MM.1S (cell line): ENCODE measurements around the gene SIRPA.

Source experiments
- DNase-seq: peaks from one replicate; pipeline ENCODE4 v3.0.0-alpha.2; 2015
- H2AFZ ChIP-seq: fragments of 300-600 bp; sonication (generic); 2 replicates; pipeline ENCODE4 v1.6.0; 2016; ENCODE audit warnings: antibody characterized with exemption, low read length
- H3F3A ChIP-seq: fragments of 300-600 bp; sonication (generic); 2 replicates; pipeline ENCODE4 v1.6.1; 2016; ENCODE audit warnings: mild to moderate bottlenecking, antibody characterized with exemption, low read length, moderate library complexity, mixed read lengths; ENCODE audit not compliant: insufficient read depth
- H3K27ac ChIP-seq: fragments of 300-600 bp; sonication (generic); 2 replicates; pipeline ENCODE4 v1.5.1; 2016; ENCODE audit warnings: mild to moderate bottlenecking, low read length
- H3K27me3 ChIP-seq: fragments of 300-600 bp; sonication (generic); replicated peaks from 2 replicates; pipeline ENCODE4 v1.6.0; 2016; ENCODE audit warnings: low read length; ENCODE audit not compliant: insufficient read depth
- H3K36me3 ChIP-seq: fragments of 300-600 bp; sonication (generic); replicated peaks from 2 replicates; pipeline ENCODE4 v1.6.1; 2016; ENCODE audit warnings: mild to moderate bottlenecking, low read length, mixed read lengths; ENCODE audit not compliant: insufficient read depth
- H3K4me1 ChIP-seq: fragments of 300-600 bp; sonication (generic); 2 replicates; pipeline ENCODE4 v1.6.1; 2016; ENCODE audit warnings: low read length, mixed read lengths
- H3K4me2 ChIP-seq: fragments of 300-600 bp; sonication (generic); 2 replicates; pipeline ENCODE4 v1.6.0; 2016; ENCODE audit warnings: low read depth, low read length
- H3K4me3 ChIP-seq: fragments of 300-600 bp; sonication (generic); 2 replicates; pipeline ENCODE4 v1.5.1; 2016; ENCODE audit warnings: low read length, mixed read lengths
- H3K79me2 ChIP-seq: fragments of 300-600 bp; sonication (generic); 2 replicates; pipeline ENCODE4 v1.6.1; 2016; ENCODE audit warnings: mixed run types, low read length, mixed read lengths
- H3K9ac ChIP-seq: fragments of 300-600 bp; sonication (generic); 2 replicates; pipeline ENCODE4 v1.6.1; 2016; ENCODE audit warnings: low read length, mixed read lengths
- H3K9me2 ChIP-seq: fragments of 300-600 bp; sonication (generic); replicated peaks from 2 replicates; pipeline ENCODE4 v1.6.1; 2016; ENCODE audit warnings: mild to moderate bottlenecking, low read length, mixed read lengths; ENCODE audit not compliant: insufficient read depth
- H3K9me3 ChIP-seq: fragments of 300-600 bp; sonication (generic); replicated peaks from 2 replicates; pipeline ENCODE4 v1.6.1; 2016; ENCODE audit warnings: mild to moderate bottlenecking, low read length, mixed read lengths; ENCODE audit not compliant: insufficient read depth
- H4K20me1 ChIP-seq: fragments of 300-600 bp; sonication (generic); 2 replicates; pipeline ENCODE4 v1.6.1; 2016; ENCODE audit warnings: mild to moderate bottlenecking, low read length, moderate library complexity, mixed read lengths; ENCODE audit not compliant: insufficient read depth
- EZH2 ChIP-seq: fragments of 300-600 bp; sonication (generic); optimal IDR thresholded peaks from 2 replicates; pipeline ENCODE3; 2017; ENCODE audit warnings: low read depth, mild to moderate bottlenecking, antibody characterized with exemption, low read length, mixed read lengths
- EZH2phosphoT487 ChIP-seq: fragments of 300-600 bp; sonication (generic); IDR thresholded peaks from 2 replicates; pipeline ENCODE4 v1.6.1; 2018; ENCODE audit warnings: antibody characterized with exemption, low read length
- TF ChIP-seq, protein P1 (sequence below): fragments of 300-600 bp; sonication (generic); IDR thresholded peaks from 2 replicates; pipeline ENCODE4 v1.5.1; 2016; ENCODE audit warnings: antibody characterized with exemption, low read length, mixed read lengths

SIRPA gene

DNA sequence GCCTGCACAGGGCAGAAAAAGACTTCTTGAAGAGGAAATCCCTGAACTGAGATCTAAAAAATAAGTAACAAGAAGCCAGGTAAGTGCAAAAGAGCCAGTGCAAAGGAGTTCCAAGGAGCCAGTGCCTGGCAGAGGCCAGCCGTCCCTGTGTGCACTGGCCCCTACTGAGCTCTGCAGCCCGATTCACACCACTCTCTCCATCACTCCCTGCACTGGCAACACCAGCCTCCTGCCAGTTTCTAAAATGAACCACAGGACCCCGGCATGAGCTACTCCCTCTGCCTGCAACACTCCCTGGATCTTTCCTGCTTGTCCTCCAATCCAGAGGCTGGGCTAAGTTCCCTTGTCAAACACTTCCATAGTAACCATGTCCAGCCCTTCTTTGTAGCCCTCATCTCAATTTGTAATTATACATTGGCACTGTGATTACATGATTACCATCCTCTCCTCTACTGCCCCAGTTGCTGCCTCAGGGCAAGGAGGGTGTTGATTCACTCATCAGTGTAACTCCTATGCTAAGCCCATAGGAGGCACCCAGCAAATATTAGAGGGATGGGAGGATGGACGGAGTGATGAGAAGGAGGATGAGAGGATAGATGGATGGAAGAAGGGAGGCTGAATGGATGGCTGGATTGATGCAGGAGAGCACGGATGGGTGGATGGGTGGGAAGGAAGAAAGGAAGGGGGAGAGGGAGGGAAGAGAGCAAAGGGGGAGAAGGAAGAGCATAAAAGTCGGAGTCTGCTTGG is 49.3 kb downstream of the SIRPA start:
- H3K27ac ChIP-seq, result no peak overlapping the region
- no peaks in the 10 kb centered on the region for H4K20me1 ChIP-seq
- H3K4me1 ChIP-seq, result no peaks in the 10 kb centered on the region
- no peak overlapping the region for H3K4me3 ChIP-seq
- no peak for DNase-seq
- no peak overlapping the region for H2AFZ ChIP-seq
- no peak for TF ChIP-seq EZH2
- TF ChIP-seq EZH2phosphoT487, result no peak
- TF ChIP-seq, protein P1, sequence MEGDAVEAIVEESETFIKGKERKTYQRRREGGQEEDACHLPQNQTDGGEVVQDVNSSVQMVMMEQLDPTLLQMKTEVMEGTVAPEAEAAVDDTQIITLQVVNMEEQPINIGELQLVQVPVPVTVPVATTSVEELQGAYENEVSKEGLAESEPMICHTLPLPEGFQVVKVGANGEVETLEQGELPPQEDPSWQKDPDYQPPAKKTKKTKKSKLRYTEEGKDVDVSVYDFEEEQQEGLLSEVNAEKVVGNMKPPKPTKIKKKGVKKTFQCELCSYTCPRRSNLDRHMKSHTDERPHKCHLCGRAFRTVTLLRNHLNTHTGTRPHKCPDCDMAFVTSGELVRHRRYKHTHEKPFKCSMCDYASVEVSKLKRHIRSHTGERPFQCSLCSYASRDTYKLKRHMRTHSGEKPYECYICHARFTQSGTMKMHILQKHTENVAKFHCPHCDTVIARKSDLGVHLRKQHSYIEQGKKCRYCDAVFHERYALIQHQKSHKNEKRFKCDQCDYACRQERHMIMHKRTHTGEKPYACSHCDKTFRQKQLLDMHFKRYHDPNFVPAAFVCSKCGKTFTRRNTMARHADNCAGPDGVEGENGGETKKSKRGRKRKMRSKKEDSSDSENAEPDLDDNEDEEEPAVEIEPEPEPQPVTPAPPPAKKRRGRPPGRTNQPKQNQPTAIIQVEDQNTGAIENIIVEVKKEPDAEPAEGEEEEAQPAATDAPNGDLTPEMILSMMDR, result no peak
- no peaks in the 10 kb centered on the region for H3K79me2 ChIP-seq
- H3K9ac ChIP-seq, result no peak overlapping the region
- no peaks in the 10 kb centered on the region; the same call in 1 of the 2 replicates for H3K27me3 ChIP-seq
- no peak overlapping the region for H3K4me2 ChIP-seq
- H3K36me3 ChIP-seq, result no peaks in the 10 kb centered on the region
- no peaks in the 10 kb centered on the region for H3K9me3 ChIP-seq
- no peaks in the 10 kb centered on the region for H3F3A ChIP-seq
- no peaks in the 10 kb centered on the region for H3K9me2 ChIP-seq

DNA sequence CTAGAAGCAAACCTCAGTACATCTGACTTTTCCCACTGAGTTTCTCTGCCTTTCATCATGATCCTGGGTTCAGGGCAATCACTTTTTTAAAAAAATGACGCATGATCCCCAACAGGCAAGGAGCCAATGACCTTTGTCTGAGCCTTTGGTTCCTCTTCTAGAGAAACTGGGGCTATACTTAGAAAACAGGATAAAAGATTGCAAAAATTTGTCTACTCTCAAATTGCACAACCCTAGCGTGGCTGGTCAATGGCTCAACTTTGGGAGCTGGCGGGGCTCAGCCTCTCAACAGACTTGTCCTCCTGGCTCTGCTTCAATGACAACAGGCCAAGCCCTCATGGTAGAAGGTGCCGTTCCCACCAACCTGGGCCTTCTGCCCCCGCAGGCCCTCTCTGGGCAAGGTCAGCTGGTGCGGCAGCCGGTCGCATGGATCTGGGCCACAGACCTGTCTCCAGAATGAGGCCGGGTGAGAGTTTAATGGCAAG is 50.0 kb downstream of the SIRPA start:
- no peaks in the 10 kb centered on the region; the same call in 1 of the 2 replicates for H3K27me3 ChIP-seq
- H3K4me2 ChIP-seq, result no peak overlapping the region
- no peaks in the 10 kb centered on the region for H3K36me3 ChIP-seq
- H3K9ac ChIP-seq, result no peak overlapping the region
- no peak overlapping the region for H2AFZ ChIP-seq
- no peak for DNase-seq
- no peaks in the 10 kb centered on the region for H3F3A ChIP-seq
- no peaks in the 10 kb centered on the region for H4K20me1 ChIP-seq
- H3K27ac ChIP-seq, result no peak overlapping the region
- no peak for TF ChIP-seq EZH2phosphoT487
- TF ChIP-seq, protein P1, result no peak
- H3K9me3 ChIP-seq, result no peaks in the 10 kb centered on the region
- H3K4me3 ChIP-seq, result no peak overlapping the region
- H3K4me1 ChIP-seq, result no peaks in the 10 kb centered on the region
- no peaks in the 10 kb centered on the region for H3K9me2 ChIP-seq
- H3K79me2 ChIP-seq, result no peaks in the 10 kb centered on the region

DNA sequence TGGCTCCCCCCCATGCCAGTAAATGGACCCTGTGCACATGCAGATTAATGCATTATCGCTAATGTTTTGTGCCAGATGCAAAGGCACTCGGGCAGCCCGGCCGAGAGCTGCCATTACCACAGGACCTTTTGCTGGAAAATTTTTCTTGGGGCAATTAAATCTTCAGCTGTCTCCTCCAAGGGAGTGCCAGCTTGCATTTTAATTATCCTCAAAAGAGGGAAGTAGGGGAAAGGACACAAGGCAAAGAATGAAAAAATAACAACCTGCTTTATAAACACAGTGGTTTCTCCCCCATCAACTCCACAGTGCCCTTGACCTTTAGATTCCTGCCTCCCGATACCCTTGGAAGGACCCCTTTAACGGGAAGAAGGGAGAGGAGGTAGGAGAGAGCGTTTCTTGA is 50.5 kb downstream of the SIRPA start:
- Histone ChIP-seq H3K79me2 (no peaks in the 10 kb centered on the region), H3K4me1 (no peaks in the 10 kb centered on the region), H3K27me3 (no peaks in the 10 kb centered on the region; the same call in 1 of the 2 replicates), H3K9me2 (no peaks in the 10 kb centered on the region), H2AFZ (no peak overlapping the region), H3K27ac (no peak overlapping the region), H3K4me3 (no peak overlapping the region), H3K9ac (no peak overlapping the region), H3F3A (no peaks in the 10 kb centered on the region), H3K9me3 (no peaks in the 10 kb centered on the region), H4K20me1 (no peaks in the 10 kb centered on the region), H3K4me2 (no peak overlapping the region), H3K36me3 (no peaks in the 10 kb centered on the region)
- DNase-seq, result no peak
- TF ChIP-seq EZH2phosphoT487 (no peak), EZH2 (no peak)
- TF ChIP-seq, protein P1, result no peak
